ENCODE results near the gene SH2D1B.

SH2D1B gene

GRCh38 chr1:162361349-162361748, 50.6 kb downstream of the SH2D1B start:
- Histone ChIP-seq H2AFZ (ENCODE audit: insufficient read depth, low read length, poor library complexity) (no peak overlapping the region), H3K14ac (ENCODE audit: low read length) (no peak overlapping the region), H3K23ac (ENCODE audit: low read length) (no peak overlapping the region), H3K4me3 (ENCODE audit: low read depth, low read length) (no peak overlapping the region), H3K4me1 (ENCODE audit: control insufficient read depth in 1 of 2, insufficient read depth in 2 of 2, low read length in 2 of 2) (no peaks in the 10 kb centered on the region), H2AK5ac (ENCODE audit: low read length) (no peak overlapping the region), H2BK5ac (ENCODE audit: low read depth, low read length, poor library complexity) (no peak overlapping the region), H4K8ac (ENCODE audit: low read depth, low read length) (no peak overlapping the region), H3K18ac (ENCODE audit: low read length) (no peak overlapping the region), H3K27ac (ENCODE audit: low read depth, low read length) (no peak overlapping the region), H2BK120ac (ENCODE audit: insufficient read depth, low read length, poor library complexity) (no peak overlapping the region), H3K9ac (ENCODE audit: low read length) (no peak overlapping the region), H3K36me3 (ENCODE audit: control insufficient read depth in 1 of 2, insufficient read depth in 2 of 2, low read length in 2 of 2) (peaks cover 0 to 3% of the 10 kb centered on the region in 2 experiments), H4K91ac (ENCODE audit: low read depth, low read length) (no peak overlapping the region), H3K79me1 (ENCODE audit: low read length) (no peaks in the 10 kb centered on the region), H3K9me3 (ENCODE audit: insufficient read depth, low read depth, low read length) (no peaks in the 10 kb centered on the region), H4K12ac (ENCODE audit: low read depth, low read length) (no peak overlapping the region), H3K79me2 (ENCODE audit: control insufficient read depth, insufficient read depth, low read length, poor library complexity) (no peaks in the 10 kb centered on the region), H3K27me3 (ENCODE audit: insufficient read depth, low read length) (no peaks in the 10 kb centered on the region), H3K4me2 (ENCODE audit: low read length) (no peak overlapping the region), H3K4ac (ENCODE audit: low read depth, low read length) (no peak overlapping the region), H2BK12ac (ENCODE audit: low read length) (no peak overlapping the region)
- no peak for DNase-seq
- no CpG with 5 or more reads among the region's 5 CpGs for WGBS (ENCODE audit: extremely low coverage, insufficient coverage, insufficient read length)

GRCh38 chr1:162360874-162361260, 51.1 kb downstream of the SH2D1B start:
- no CpG with 5 or more reads among the region's 4 CpGs for WGBS (ENCODE audit: extremely low coverage, insufficient coverage, insufficient read length)
- no peak overlapping the region for H4K91ac ChIP-seq (ENCODE audit: low read depth, low read length)
- no peaks in the 10 kb centered on the region for H3K79me1 ChIP-seq (ENCODE audit: low read length)
- no peak overlapping the region for H3K18ac ChIP-seq (ENCODE audit: low read length)
- no peak overlapping the region for H4K12ac ChIP-seq (ENCODE audit: low read depth, low read length)
- H3K27ac ChIP-seq (ENCODE audit: low read depth, low read length): no peak overlapping the region
- H3K4ac ChIP-seq (ENCODE audit: low read depth, low read length): no peak overlapping the region
- no peak overlapping the region for H2AK5ac ChIP-seq (ENCODE audit: low read length)
- no peaks in the 10 kb centered on the region for H3K9me3 ChIP-seq (ENCODE audit: insufficient read depth, low read depth, low read length)
- no peak overlapping the region for H2BK120ac ChIP-seq (ENCODE audit: insufficient read depth, low read length, poor library complexity)
- peaks cover 0 to 3% of the 10 kb centered on the region in 2 experiments for H3K36me3 ChIP-seq (ENCODE audit: control insufficient read depth in 1 of 2, insufficient read depth in 2 of 2, low read length in 2 of 2)
- H3K27me3 ChIP-seq (ENCODE audit: insufficient read depth, low read length): no peaks in the 10 kb centered on the region
- H4K8ac ChIP-seq (ENCODE audit: low read depth, low read length): no peak overlapping the region
- H3K4me3 ChIP-seq (ENCODE audit: low read depth, low read length): no peak overlapping the region
- H2BK12ac ChIP-seq (ENCODE audit: low read length): no peak overlapping the region
- H3K79me2 ChIP-seq (ENCODE audit: control insufficient read depth, insufficient read depth, low read length, poor library complexity): no peaks in the 10 kb centered on the region
- H2AFZ ChIP-seq (ENCODE audit: insufficient read depth, low read length, poor library complexity): no peak overlapping the region
- no peak overlapping the region for H3K4me2 ChIP-seq (ENCODE audit: low read length)
- H2BK5ac ChIP-seq (ENCODE audit: low read depth, low read length, poor library complexity): no peak overlapping the region
- no peaks in the 10 kb centered on the region for H3K4me1 ChIP-seq (ENCODE audit: control insufficient read depth in 1 of 2, insufficient read depth in 2 of 2, low read length in 2 of 2)
- H3K14ac ChIP-seq (ENCODE audit: low read length): no peak overlapping the region
- H3K23ac ChIP-seq (ENCODE audit: low read length): no peak overlapping the region
- H3K9ac ChIP-seq (ENCODE audit: low read length): no peak overlapping the region
- no peak for DNase-seq

- Histone ChIP-seq H4K91ac (ENCODE audit: low read depth, low read length) (no peak overlapping the region), H3K79me1 (ENCODE audit: low read length) (no peaks in the 10 kb centered on the region), H3K4me1 (ENCODE audit: control insufficient read depth in 1 of 2, insufficient read depth in 2 of 2, low read length in 2 of 2) (no peaks in the 10 kb centered on the region), H4K8ac (ENCODE audit: low read depth, low read length) (no peak overlapping the region), H3K36me3 (ENCODE audit: control insufficient read depth in 1 of 2, insufficient read depth in 2 of 2, low read length in 2 of 2) (peaks cover under 1 to 2% of the 10 kb centered on the region in 2 experiments), H3K9me3 (ENCODE audit: insufficient read depth, low read depth, low read length) (no peaks in the 10 kb centered on the region), H3K27ac (ENCODE audit: low read depth, low read length) (no peak overlapping the region), H3K4me2 (ENCODE audit: low read length) (no peak overlapping the region), H3K9ac (ENCODE audit: low read length) (no peak overlapping the region), H2AK5ac (ENCODE audit: low read length) (no peak overlapping the region), H3K23ac (ENCODE audit: low read length) (no peak overlapping the region), H4K12ac (ENCODE audit: low read depth, low read length) (no peak overlapping the region), H3K4ac (ENCODE audit: low read depth, low read length) (no peak overlapping the region), H3K27me3 (ENCODE audit: insufficient read depth, low read length) (no peaks in the 10 kb centered on the region), H2BK12ac (ENCODE audit: low read length) (no peak overlapping the region), H2BK5ac (ENCODE audit: low read depth, low read length, poor library complexity) (no peak overlapping the region), H3K18ac (ENCODE audit: low read length) (no peak overlapping the region), H3K4me3 (ENCODE audit: low read depth, low read length) (no peak overlapping the region), H2AFZ (ENCODE audit: insufficient read depth, low read length, poor library complexity) (no peak overlapping the region), H3K14ac (ENCODE audit: low read length) (no peak overlapping the region), H3K79me2 (ENCODE audit: control insufficient read depth, insufficient read depth, low read length, poor library complexity) (no peaks in the 10 kb centered on the region), H2BK120ac (ENCODE audit: insufficient read depth, low read length, poor library complexity) (no peak overlapping the region)
- DNase-seq: no peak
- WGBS (ENCODE audit: extremely low coverage, insufficient coverage, insufficient read length): no CpG with 5 or more reads among the region's 10 CpGs
Observed at GRCh38 chr1:162360237-162360873, 51.6 kb downstream of the SH2D1B start.

- H2BK120ac ChIP-seq (ENCODE audit: insufficient read depth, low read length, poor library complexity): no peak overlapping the region
- H3K9me3 ChIP-seq (ENCODE audit: insufficient read depth, low read depth, low read length): no peaks in the 10 kb centered on the region
- no peak overlapping the region for H3K4me3 ChIP-seq (ENCODE audit: low read depth, low read length)
- H4K8ac ChIP-seq (ENCODE audit: low read depth, low read length): no peak overlapping the region
- H2AFZ ChIP-seq (ENCODE audit: insufficient read depth, low read length, poor library complexity): no peak overlapping the region
- no peak overlapping the region for H3K4ac ChIP-seq (ENCODE audit: low read depth, low read length)
- no peaks in the 10 kb centered on the region for H3K4me1 ChIP-seq (ENCODE audit: control insufficient read depth in 1 of 2, insufficient read depth in 2 of 2, low read length in 2 of 2)
- H3K18ac ChIP-seq (ENCODE audit: low read length): no peak overlapping the region
- no peaks in the 10 kb centered on the region for H3K79me2 ChIP-seq (ENCODE audit: control insufficient read depth, insufficient read depth, low read length, poor library complexity)
- H3K23ac ChIP-seq (ENCODE audit: low read length): no peak overlapping the region
- no peaks in the 10 kb centered on the region for H3K27me3 ChIP-seq (ENCODE audit: insufficient read depth, low read length)
- no peaks in the 10 kb centered on the region for H3K79me1 ChIP-seq (ENCODE audit: low read length)
- no peak overlapping the region for H3K4me2 ChIP-seq (ENCODE audit: low read length)
- H2AK5ac ChIP-seq (ENCODE audit: low read length): no peak overlapping the region
- H3K36me3 ChIP-seq (ENCODE audit: control insufficient read depth in 1 of 2, insufficient read depth in 2 of 2, low read length in 2 of 2): peaks cover 4% of the 10 kb centered on the region in 2 experiments
- no peak overlapping the region for H4K91ac ChIP-seq (ENCODE audit: low read depth, low read length)
- H2BK12ac ChIP-seq (ENCODE audit: low read length): no peak overlapping the region
- WGBS (ENCODE audit: extremely low coverage, insufficient coverage, insufficient read length): no CpG with 5 or more reads among the region's 10 CpGs
- no peak for DNase-seq
- H3K14ac ChIP-seq (ENCODE audit: low read length): no peak overlapping the region
- H3K27ac ChIP-seq (ENCODE audit: low read depth, low read length): no peak overlapping the region
- no peak overlapping the region for H4K12ac ChIP-seq (ENCODE audit: low read depth, low read length)
- no peak overlapping the region for H3K9ac ChIP-seq (ENCODE audit: low read length)
- H2BK5ac ChIP-seq (ENCODE audit: low read depth, low read length, poor library complexity): no peak overlapping the region
Observed at GRCh38 chr1:162359523-162360236, 52.3 kb downstream of the SH2D1B start.
